Spleen (tissue), 7 donors: ENCODE data around the gene GAB4.

ENCODE experiments used
- POLR2A ChIP-seq, 3 donors: fragments of 450-650 bp; IDR thresholded peaks; one replicate each; pipeline ENCODE4 v1.5.1; 2017; ENCODE audit warnings: antibody characterized with exemption in 3 of 3, mild to moderate bottlenecking in 1 of 3
- TF ChIP-seq, protein P1 (sequence below), 11 experiments: fragments of 200-600 bp in 7 of 11; fragments of 450-650 bp in 4 of 11; sonication (generic) in 4 of 11; IDR thresholded peaks in 8 of 11; conservative IDR thresholded peaks in 3 of 11; 1 replicate in 7 of 11; 2 replicates in 4 of 11; pipeline versions ENCODE4 v1.4.0 to v1.8.0; 2016 to 2021; ENCODE audit warnings: antibody characterized with exemption in 11 of 11, inconsistent platforms in 4 of 11, mild to moderate bottlenecking in 1 of 11
- donor health status: DM: no; HTN: no; CAD: no; lungs with moderate emphysema.
- donor health status: DM: no; HTN: no; CAD: no.
- donor health status: DM: no; HTN: no; CAD: no.

DNA sequence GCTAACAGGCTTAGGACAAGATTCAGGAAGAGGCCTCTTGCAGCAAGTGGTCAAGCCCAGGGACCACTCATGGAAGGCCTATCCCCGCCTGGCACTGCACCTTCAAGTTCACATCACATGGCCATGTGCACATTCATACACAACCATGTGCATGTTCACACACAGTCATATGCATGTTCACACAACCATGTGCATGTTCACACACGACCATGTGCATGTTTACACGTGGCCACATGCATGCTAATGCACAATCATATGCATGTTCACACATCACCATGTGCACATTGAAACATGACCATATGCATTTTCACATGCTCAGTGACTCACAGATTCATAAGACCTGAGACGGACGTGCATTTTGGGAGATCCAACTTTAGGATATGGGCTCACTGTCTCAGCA, 48.0 kb upstream of the GAB4 start:
- TF ChIP-seq, protein P1, sequence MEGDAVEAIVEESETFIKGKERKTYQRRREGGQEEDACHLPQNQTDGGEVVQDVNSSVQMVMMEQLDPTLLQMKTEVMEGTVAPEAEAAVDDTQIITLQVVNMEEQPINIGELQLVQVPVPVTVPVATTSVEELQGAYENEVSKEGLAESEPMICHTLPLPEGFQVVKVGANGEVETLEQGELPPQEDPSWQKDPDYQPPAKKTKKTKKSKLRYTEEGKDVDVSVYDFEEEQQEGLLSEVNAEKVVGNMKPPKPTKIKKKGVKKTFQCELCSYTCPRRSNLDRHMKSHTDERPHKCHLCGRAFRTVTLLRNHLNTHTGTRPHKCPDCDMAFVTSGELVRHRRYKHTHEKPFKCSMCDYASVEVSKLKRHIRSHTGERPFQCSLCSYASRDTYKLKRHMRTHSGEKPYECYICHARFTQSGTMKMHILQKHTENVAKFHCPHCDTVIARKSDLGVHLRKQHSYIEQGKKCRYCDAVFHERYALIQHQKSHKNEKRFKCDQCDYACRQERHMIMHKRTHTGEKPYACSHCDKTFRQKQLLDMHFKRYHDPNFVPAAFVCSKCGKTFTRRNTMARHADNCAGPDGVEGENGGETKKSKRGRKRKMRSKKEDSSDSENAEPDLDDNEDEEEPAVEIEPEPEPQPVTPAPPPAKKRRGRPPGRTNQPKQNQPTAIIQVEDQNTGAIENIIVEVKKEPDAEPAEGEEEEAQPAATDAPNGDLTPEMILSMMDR (IDR thresholded peaks at IDR 0.05 in 8 of 11, conservative IDR thresholded peaks at IDR 0.05 in 3 of 11): no peak
- no peak for TF ChIP-seq POLR2A (IDR thresholded peaks at IDR 0.05)
